Activated T-helper 1 cell treated with anti-CD3 and anti-CD28 coated beads, Interleukin-12 subunit alpha, Interleukin-12 subunit beta, Interleukin-2, Interleukin-4 antibody, amounts not matched to agents 30 ng/mL and 10 ng/mL and 1 ng/mL, durations not matched to agents 14 hours and 24 hours and 36 hours (primary cell): ENCODE data around the gene TNS3. TPM values are rescaled to one million over a fixed set of nuclear protein-coding genes. Genes with fewer than 3 reads are reported as not detected.

Experiments used
- DNase-seq: peaks from one replicate; pipeline ENCODE4 v3.0.0; 2021; ENCODE audit warnings: low spot score
- H3K27ac Mint-ChIP-seq: one replicate; pipeline ENCODE4 v1.8.0; 2021; ENCODE audit warnings: mild to moderate bottlenecking, mixed read lengths
- H3K27me3 Mint-ChIP-seq: one replicate; pipeline ENCODE4 v1.8.0; 2022; ENCODE audit warnings: mild to moderate bottlenecking, moderate library complexity, mixed read lengths; ENCODE audit not compliant: insufficient read depth
- H3K36me3 Mint-ChIP-seq: one replicate; pipeline ENCODE4 v1.8.0; 2021; ENCODE audit warnings: low read depth, mixed read lengths
- H3K4me1 Mint-ChIP-seq: one replicate; pipeline ENCODE4 v1.8.0; 2021; ENCODE audit warnings: low read depth, mixed read lengths
- H3K4me3 Mint-ChIP-seq: one replicate; pipeline ENCODE4 v1.8.0; 2021; ENCODE audit warnings: mild to moderate bottlenecking, moderate library complexity, mixed read lengths
- H3K9me3 Mint-ChIP-seq: one replicate; pipeline ENCODE4 v1.8.0; 2021; ENCODE audit warnings: mixed read lengths
- intact Hi-C: fragments of 100-400 bp; cut with micrococcal nuclease; formaldehyde crosslinking; loops from one replicate; pipeline ENCODE4 v1.15.1; 2024
- total RNA-seq: library from RNA; stranded (reverse); gene quantifications from 2 replicates; pipeline ENCODE4 v1.2.3, GENCODE V29; 2022

Gene TNS3
- total RNA-seq, 1 donor from 2014 or later: 5.8 TPM

DNA sequence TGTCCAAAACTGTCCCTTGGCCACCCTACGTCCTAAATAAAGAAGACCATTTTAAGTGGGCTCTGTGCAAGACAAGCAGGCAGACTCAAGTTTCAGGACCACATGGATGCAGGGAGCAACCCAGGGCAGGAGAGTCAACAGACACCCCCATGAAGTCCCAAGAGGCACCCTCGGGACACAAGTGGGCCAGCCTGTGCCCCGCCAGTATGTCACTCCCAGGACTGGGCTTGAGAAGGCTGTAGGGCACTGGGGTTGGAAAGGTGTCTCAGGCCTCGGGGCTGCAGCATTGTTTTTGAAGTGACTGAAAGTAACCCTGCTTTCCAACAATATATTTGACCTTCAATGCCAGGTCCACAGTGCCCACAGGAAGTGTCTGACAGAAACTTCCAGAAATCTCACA is 157.4 kb downstream of the TNS3 start:
- Mint-ChIP-seq H3K27me3 (no peaks in the 10 kb centered on the region), H3K36me3 (no peaks in the 10 kb centered on the region)
- intact Hi-C loops: no loop called here

DNA sequence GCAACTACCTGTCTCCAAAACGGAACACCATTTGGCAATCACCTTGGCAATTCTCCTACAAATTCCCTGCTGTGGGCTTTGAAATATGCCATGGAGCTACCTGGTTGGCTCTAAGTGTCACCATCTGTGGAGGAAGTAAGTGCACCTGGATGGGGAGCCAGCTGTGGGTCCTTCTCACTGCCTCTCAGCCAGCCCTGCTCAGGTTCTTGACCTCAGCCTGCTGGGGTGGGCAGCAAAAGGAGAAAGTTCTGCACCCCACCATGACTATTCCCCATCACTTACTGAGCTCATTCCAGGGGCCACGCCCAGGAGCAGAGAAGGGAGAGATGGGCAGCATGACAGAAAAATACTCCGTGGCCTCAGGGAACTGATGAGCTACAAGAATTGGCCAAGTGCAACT is 158.7 kb downstream of the TNS3 start:
- Mint-ChIP-seq H3K4me1 (no peaks in the 10 kb centered on the region), H3K27me3 (no peaks in the 10 kb centered on the region), H3K27ac (no peak overlapping the region), H3K4me3 (no peak overlapping the region), H3K36me3 (no peaks in the 10 kb centered on the region), H3K9me3 (no peaks in the 10 kb centered on the region)
- intact Hi-C loops: no loop called here
- DNase-seq: no peak

More for the DNA sequence above, 157.4 kb downstream of the TNS3 start:
- no peaks in the 10 kb centered on the region for H3K4me1 Mint-ChIP-seq
- DNase-seq: no peak
- no peaks in the 10 kb centered on the region for H3K9me3 Mint-ChIP-seq
- H3K27ac Mint-ChIP-seq: no peak overlapping the region
- H3K4me3 Mint-ChIP-seq: no peak overlapping the region

DNA sequence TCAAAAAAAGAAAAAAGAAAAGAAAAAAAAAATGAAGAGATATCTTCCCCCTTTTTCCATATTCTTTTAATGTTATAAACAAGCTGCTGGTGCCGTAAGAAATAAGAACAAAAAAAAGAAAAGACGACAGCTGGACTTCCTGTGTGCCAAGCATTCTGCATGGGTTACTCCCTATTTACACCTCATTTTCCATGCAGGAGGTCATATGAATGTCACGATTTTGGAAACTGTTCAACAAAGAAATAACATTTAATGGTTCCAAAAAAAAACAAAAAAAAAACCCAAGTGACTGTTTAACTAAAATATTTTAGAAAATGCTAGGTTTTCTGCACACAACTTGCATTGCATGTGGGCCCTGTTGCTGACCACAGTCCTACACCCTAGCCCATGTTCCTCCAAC is 159.3 kb downstream of the TNS3 start:
- no peaks in the 10 kb centered on the region for H3K27me3 Mint-ChIP-seq
- H3K4me1 Mint-ChIP-seq: no peaks in the 10 kb centered on the region
- no peaks in the 10 kb centered on the region for H3K9me3 Mint-ChIP-seq
- no peak overlapping the region for H3K4me3 Mint-ChIP-seq
- no peak for DNase-seq
- no peak overlapping the region for H3K27ac Mint-ChIP-seq
- H3K36me3 Mint-ChIP-seq: no peaks in the 10 kb centered on the region
- intact Hi-C loops: no loop called here

DNA sequence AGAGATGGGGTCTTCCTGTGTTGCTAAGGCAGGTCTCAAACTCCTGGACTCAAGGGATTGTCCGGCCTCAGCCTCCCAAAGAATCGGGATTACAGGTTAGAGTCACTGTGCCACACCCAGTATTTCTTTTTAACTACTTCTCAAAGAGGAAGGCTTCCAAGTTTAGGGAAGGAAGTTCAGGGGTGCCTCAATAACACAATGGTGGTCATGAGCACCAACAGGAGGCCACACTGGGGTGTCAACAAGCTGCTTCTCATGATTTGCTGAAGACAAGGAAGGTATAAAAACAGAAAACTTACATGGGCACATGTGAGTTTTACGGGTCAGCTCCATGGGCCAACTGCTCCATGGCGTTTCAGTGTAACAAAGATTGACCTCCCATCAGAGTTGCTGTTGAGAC is 160.5 kb downstream of the TNS3 start:
- no peak overlapping the region for H3K4me3 Mint-ChIP-seq
- no peaks in the 10 kb centered on the region for H3K9me3 Mint-ChIP-seq
- no peak for DNase-seq
- H3K4me1 Mint-ChIP-seq: no peaks in the 10 kb centered on the region
- intact Hi-C loops: no loop called here
- no peaks in the 10 kb centered on the region for H3K36me3 Mint-ChIP-seq
- H3K27ac Mint-ChIP-seq: no peak overlapping the region
- H3K27me3 Mint-ChIP-seq: no peaks in the 10 kb centered on the region

DNA sequence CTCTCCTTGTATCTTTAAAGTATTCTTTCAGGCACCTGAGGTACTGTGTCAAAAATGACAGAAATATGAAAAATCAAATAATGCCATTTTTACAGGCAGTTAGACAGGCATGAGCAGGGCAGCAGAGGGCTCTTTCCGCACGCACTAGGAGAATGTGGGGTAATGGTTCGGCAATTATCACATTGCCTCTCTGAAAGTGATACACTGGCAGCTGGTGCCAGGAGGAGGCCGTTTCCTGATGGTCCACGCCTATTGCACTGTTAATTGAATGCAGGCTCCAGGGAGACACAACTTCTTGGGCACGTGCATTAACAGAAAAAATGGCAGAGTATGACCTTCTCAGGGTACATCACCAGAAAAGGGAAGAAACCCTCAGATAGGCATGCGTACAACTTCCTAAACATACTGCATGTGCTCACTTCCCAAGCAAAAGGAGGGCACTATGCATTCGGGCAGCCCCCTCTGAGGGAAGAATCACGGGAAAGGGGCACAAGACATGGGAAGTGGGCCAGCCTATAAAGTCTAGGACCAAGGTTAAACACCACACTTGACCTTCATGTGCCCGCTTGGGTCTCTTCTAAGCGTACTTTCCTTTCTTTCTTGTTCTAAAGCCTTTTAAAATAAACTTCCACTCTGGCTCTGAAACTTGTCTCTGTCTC is 161.7 kb downstream of the TNS3 start:
- H3K4me1 Mint-ChIP-seq: no peaks in the 10 kb centered on the region
- no peak overlapping the region for H3K27ac Mint-ChIP-seq
- no peaks in the 10 kb centered on the region for H3K9me3 Mint-ChIP-seq
- no peaks in the 10 kb centered on the region for H3K36me3 Mint-ChIP-seq
- no peak for DNase-seq
- intact Hi-C loops: no loop called here
- H3K27me3 Mint-ChIP-seq: no peaks in the 10 kb centered on the region
- no peak overlapping the region for H3K4me3 Mint-ChIP-seq

DNA sequence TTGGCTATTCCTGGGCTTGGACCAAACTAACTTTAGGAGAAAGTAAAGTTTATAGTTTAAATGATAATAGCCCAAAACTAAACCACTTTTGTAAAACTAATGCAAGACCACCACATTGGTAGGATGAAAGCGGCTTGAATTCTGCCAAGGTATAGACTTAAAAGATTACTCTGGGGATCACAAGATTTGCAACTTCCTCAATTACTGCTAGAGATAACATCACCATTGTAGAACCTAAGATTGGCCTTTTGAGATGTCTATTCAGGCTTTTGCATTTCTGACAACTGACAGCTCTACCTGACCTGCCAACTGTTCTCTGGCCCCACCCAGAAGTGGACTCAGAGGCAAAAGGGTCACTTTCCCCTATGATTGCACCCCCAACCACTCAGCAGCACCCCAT is 162.4 kb downstream of the TNS3 start:
- Mint-ChIP-seq H3K4me1 (no peaks in the 10 kb centered on the region), H3K27me3 (no peaks in the 10 kb centered on the region), H3K9me3 (no peaks in the 10 kb centered on the region), H3K36me3 (no peaks in the 10 kb centered on the region), H3K27ac (no peak overlapping the region), H3K4me3 (no peak overlapping the region)
- no peak for DNase-seq
- intact Hi-C loops: no loop called here

DNA sequence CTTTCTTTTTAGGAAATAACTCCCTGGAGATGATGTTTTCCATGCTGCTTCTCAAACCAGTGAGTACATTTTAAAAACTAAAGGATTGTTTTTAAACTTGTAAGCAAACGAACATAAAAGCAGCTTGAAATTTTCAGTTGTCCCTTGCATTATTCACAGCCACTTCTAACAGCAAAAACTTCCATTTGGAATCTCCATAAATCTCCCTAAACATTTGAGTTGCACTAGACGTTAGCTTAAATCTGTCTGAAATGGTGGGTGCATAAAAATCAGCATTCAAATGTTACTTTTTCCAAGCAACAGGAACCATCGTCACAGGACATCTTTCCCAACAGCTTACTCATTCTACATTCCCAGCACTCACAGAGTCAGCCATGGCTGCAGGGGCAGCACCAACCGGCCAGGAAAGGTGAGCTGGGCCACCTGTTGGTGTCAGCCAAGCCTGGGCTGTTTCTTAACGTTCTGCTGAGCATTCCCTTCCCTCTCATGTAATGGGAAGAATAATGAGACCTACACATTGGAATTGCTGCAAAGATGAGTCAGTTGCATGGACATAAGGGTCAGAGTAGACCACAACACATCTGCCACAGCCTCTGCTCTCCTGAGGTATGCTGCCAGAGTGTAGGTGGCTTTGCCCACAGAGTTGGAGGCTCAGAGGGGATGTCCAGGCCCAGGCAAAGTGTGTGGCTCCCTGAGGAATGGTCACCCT is 163.2 kb downstream of the TNS3 start:
- no peak for DNase-seq
- Mint-ChIP-seq H3K36me3 (no peaks in the 10 kb centered on the region), H3K27me3 (no peaks in the 10 kb centered on the region), H3K4me3 (no peak overlapping the region), H3K4me1 (no peaks in the 10 kb centered on the region), H3K27ac (no peak overlapping the region), H3K9me3 (no peaks in the 10 kb centered on the region)
- intact Hi-C loops: no loop called here

DNA sequence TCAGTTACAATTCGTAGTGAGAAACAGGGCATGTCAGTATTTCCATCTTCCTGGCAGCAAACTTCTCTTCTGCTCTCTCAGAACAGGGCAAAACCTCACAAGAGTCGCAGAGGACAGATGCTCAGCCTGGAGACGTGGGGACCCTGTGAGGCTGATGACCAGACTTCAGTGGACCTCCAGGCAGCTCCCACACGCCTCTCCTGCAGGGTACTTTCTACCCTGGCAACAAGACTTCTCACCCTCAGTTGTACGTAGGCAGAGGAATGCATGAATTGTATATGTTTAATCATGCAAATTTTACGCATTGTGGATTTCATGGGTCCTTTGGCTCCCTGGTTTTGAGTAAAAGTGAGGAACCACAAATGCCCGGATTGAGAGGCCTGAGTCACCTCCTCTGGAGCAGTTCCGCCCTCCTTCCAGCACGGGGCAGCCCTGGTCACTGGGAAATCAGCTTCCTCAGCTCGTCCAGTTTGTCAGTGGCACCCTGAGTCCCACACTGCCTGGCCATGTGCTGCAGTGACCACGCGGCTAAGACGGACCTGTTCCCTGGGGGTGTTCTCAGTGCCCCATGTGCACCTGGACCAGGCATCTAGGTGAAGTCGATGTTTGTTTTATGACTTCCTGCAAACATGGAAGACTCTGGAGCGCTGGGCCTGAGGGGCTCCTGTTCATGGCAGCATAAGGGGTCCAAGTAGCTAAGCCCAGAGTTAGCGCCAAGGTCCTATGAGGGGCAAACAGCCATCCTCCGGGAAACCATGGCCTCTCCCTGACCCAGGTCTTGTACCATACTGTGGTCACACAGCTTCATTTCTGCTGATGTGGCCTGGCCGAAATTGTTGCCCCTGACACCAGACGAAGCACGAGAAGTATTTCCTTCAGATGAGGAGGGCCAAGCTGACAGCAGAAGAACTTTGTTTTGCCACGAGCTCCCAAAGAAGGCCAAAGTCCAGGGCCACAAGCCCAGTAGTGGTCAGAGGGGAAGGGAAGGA is 165.1 kb downstream of the TNS3 start:
- H3K4me1 Mint-ChIP-seq: no peaks in the 10 kb centered on the region
- no peak for DNase-seq
- H3K9me3 Mint-ChIP-seq: no peaks in the 10 kb centered on the region
- intact Hi-C loops: no loop called here
- H3K4me3 Mint-ChIP-seq: no peak overlapping the region
- no peaks in the 10 kb centered on the region for H3K36me3 Mint-ChIP-seq
- no peaks in the 10 kb centered on the region for H3K27me3 Mint-ChIP-seq
- no peak overlapping the region for H3K27ac Mint-ChIP-seq

DNA sequence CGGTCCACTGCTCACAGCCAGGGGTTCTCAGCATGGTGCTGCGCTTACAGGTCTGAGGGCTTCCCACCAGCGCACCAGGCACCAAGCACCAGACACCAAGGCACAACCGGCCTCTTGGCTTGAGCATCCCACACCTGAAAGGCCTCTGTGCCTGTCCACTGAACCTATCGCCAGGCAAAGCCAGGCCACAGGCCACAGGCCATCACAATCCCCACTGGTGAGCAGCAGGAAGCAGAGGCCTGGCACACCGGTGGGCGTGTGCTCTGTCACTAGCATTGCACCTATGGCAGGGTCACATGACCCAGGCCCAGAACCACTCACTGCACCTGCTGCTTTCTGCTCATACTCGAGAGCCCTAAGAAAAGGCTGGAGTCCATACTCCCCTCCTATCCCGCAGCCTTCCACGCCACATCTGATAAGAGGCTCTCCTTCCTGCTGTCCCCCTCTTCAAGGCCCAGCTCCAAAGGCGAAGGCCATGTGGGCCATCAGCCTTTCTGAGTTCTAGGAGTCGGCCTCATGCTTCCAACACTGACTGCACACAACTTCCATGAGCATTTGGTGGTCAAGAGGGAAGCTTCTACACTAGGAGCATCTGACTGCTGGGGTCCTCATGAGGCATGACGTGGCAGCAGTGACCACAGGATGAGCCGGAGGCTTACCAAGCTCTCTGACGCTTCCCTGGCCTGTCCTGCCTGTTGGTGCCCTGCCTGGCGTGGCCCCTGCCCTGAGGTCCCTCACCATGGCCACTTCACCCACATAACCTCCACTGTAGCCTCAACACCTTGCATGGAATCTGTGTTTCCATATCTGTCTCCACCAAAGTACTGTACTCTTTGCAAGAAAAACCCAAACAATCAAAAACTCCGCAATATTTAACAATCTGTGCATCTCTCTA is 166.3 kb downstream of the TNS3 start:
- intact Hi-C loops: no loop called here
- no peaks in the 10 kb centered on the region for H3K27me3 Mint-ChIP-seq
- DNase-seq: no peak
- H3K4me3 Mint-ChIP-seq: no peak overlapping the region
- H3K9me3 Mint-ChIP-seq: no peaks in the 10 kb centered on the region
- no peak overlapping the region for H3K27ac Mint-ChIP-seq
- H3K36me3 Mint-ChIP-seq: no peaks in the 10 kb centered on the region
- no peaks in the 10 kb centered on the region for H3K4me1 Mint-ChIP-seq

DNA sequence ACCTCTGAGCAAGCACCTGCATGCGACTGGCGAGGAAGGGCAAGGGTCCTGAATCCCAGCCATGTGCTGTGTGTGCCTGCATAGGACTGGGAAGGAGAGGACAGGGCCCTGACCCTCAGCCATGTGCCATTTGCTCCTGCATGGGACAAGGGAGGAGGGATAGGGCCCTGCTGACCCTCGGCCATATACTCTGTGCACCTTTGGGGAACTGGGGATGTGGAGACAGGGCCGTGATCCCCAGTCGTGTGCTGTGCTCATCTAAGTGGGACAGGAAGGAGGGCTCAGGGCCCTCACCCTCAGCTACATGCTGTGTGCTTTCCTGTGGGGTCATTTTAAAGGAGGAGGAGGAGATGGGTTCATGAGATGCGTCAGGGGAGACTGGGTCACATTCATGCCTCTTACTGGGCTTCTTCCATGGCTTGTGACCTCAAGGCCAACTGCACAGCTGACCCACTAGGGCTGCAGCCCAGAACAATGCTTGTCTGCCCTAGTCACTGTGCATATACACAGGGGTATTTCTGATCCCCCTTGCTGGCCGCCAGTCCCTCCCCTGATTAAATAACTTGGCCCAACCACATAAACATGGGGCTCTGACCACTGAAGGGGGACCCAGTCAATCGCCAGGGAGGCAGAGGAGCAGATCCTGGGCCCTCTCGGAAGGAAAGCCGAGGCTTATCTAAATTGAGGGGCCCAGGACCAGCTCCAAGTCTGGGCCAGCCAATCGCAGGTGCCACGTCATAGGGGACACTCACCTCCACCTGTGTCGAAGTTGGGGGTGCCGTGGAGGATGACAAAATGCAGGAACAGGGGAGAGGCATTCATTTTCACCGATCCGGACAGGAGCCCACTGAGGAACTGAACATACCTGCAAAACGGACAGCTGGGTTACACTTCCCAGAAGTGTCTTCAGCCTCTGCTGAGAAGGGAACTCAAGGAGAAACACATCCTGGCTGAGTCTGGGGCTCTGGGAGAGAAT is 167.3 kb downstream of the TNS3 start:
- intact Hi-C loops: no loop called here
- no peaks in the 10 kb centered on the region for H3K9me3 Mint-ChIP-seq
- no peak overlapping the region for H3K27ac Mint-ChIP-seq
- H3K4me1 Mint-ChIP-seq: no peaks in the 10 kb centered on the region
- H3K4me3 Mint-ChIP-seq: no peak overlapping the region
- DNase-seq: no peak
- H3K27me3 Mint-ChIP-seq: no peaks in the 10 kb centered on the region
- no peaks in the 10 kb centered on the region for H3K36me3 Mint-ChIP-seq

DNA sequence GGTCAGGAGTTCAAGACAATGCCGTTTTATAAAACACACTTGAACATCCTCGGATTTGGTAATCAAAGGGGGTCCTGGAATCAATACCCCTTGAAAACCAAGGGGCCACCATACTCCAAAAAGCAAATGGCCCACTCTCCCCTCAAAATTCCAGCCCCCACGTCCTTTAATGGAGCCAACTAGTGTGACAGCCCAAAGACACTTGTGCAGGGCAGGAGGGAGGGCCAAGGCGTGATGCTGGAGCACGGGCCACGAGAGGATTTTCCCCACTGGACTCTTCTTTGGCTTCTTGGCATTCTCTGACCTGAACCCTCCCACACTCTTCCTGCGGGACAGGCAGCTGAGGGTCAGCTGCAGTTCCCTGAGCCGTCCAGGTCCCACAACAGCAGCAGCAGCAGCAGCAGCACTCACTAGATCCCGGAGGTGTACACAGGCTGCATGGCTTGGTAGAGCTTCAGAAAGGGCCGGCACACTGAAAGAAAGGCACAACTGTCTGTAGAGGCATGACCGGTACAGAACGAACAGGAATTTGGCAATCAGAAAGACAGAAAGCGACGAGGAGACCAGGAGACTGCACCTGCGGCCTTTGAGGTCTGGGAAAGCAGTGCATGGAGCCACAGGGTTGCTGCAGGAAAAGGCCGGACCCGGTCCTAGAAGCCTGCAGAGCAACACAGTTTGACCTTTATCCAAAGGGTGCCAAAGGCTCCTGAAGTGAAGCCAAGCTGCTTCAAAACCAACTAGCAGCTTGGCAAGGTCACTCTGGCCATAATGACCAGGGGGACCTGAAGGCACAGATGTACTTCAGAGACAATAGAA is 168.2 kb downstream of the TNS3 start:
- intact Hi-C loops: no loop called here
- Mint-ChIP-seq H3K27me3 (no peaks in the 10 kb centered on the region), H3K4me1 (no peaks in the 10 kb centered on the region), H3K9me3 (no peaks in the 10 kb centered on the region), H3K27ac (no peak overlapping the region), H3K36me3 (no peaks in the 10 kb centered on the region), H3K4me3 (no peak overlapping the region)
- no peak for DNase-seq
